D721Med (cell line): ENCODE measurements around the gene DVL1.

Experiments
- DNase-seq: peaks from one replicate; pipeline ENCODE4 v3.0.0; 2011; ENCODE audit warnings: low spot score; ENCODE audit not compliant: insufficient read length
- FAIRE-seq: peaks from 2 replicates; lab custom pipeline; 2011; peaks lifted over from hg19 to GRCh38; lab: Jason Lieb, UNC
- TF ChIP-seq, protein P1 (sequence below): IDR thresholded peaks from 2 replicates; pipeline ENCODE4 v1.5.1; 2012; ENCODE audit warnings: mild to moderate bottlenecking, control low read depth; ENCODE audit not compliant: insufficient read depth; ENCODE audit errors: missing control alignments

DVL1 gene

DNA sequence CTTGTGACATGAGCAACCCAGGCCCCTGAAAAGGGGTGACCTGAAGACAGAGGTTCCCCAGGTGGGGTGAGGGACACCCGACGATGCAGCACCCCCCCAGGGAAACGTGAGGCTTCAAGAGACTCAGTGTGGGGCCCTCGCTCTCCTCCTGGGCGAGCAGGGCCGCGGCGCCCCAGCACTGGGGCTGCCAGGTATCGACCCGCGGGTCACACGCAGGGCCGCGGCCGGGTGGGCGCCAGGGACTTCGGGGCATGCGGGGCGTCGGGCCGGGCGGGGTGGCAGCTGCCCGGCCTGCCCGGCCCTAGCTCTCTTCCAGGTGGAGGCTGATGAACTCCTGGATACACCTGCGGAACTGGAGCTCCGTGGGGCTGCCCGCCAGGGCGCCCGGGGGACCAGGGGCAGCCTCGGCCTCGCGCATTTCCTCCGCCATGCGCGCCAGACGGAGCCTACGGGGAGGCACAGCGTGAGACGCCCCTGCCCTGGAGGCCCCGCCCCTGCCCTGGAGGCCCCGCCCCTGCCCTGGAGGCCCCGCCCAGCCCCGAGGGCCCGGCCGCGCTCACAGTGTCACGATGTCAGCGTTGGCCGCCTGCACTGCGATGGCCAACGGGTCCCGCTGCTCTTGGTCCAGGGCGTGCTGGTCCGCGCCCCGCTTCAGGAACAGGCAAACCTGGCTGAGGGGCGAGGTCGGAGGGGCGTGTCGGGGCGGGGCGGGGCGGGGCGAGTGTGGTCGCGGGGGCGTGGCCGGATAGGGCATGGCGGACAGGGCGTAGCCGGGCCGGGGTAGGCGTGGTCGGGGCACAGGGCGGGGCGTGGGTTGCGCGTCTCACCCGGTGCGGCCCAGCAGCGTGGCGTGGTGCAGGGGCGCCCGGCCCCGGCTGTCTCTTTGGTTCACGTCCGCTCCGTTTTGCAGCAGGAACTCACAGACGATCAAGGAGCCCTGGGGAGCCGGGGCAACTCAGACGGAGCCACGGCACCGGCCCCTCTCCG is 55.7 kb downstream of the DVL1 start:
- TF ChIP-seq, protein P1, sequence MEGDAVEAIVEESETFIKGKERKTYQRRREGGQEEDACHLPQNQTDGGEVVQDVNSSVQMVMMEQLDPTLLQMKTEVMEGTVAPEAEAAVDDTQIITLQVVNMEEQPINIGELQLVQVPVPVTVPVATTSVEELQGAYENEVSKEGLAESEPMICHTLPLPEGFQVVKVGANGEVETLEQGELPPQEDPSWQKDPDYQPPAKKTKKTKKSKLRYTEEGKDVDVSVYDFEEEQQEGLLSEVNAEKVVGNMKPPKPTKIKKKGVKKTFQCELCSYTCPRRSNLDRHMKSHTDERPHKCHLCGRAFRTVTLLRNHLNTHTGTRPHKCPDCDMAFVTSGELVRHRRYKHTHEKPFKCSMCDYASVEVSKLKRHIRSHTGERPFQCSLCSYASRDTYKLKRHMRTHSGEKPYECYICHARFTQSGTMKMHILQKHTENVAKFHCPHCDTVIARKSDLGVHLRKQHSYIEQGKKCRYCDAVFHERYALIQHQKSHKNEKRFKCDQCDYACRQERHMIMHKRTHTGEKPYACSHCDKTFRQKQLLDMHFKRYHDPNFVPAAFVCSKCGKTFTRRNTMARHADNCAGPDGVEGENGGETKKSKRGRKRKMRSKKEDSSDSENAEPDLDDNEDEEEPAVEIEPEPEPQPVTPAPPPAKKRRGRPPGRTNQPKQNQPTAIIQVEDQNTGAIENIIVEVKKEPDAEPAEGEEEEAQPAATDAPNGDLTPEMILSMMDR: no peak
- DNase-seq (no peak), FAIRE-seq (no peak)

DNA sequence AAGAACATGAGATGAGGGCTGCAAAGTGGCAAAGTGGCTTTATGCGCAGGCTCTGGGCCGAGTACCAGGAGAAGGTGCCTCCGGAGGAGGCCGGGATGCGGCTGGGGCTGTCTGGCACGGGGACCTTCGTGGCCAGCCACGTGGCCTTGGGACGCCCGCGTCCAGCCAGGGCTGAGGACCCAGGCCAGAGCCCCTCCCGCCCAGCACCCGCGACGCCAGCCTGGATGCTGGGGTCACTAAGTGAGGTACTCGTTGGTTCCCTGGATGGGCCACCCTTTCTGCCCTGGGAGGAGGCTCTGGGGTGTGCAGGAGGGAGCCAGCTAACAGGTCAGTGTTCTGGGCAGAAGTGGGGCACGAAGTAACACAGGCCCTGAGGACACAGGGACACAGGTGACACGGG is 56.4 kb downstream of the DVL1 start:
- TF ChIP-seq, protein P1: no peak
- DNase-seq (no peak), FAIRE-seq (no peak)

DNA sequence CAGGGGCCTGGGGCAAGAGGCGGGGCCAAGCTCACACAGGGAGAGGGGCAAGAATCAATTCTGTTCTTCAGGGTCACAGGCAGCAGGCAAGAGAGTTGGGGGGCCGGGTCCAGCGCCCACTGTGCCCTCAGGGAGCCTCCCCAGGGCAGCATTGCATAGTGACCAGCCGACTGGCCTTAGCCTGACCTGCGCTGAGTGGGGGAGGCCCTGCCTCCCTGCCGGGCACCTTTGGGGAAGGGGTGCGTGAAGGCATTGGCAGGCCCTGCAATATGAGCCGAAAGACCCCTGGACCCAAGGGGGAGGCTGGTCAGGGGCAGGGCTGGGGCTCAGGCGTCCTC is 56.8 kb downstream of the DVL1 start:
- FAIRE-seq (no peak), DNase-seq (no peak)
- TF ChIP-seq, protein P1: no peak

DNA sequence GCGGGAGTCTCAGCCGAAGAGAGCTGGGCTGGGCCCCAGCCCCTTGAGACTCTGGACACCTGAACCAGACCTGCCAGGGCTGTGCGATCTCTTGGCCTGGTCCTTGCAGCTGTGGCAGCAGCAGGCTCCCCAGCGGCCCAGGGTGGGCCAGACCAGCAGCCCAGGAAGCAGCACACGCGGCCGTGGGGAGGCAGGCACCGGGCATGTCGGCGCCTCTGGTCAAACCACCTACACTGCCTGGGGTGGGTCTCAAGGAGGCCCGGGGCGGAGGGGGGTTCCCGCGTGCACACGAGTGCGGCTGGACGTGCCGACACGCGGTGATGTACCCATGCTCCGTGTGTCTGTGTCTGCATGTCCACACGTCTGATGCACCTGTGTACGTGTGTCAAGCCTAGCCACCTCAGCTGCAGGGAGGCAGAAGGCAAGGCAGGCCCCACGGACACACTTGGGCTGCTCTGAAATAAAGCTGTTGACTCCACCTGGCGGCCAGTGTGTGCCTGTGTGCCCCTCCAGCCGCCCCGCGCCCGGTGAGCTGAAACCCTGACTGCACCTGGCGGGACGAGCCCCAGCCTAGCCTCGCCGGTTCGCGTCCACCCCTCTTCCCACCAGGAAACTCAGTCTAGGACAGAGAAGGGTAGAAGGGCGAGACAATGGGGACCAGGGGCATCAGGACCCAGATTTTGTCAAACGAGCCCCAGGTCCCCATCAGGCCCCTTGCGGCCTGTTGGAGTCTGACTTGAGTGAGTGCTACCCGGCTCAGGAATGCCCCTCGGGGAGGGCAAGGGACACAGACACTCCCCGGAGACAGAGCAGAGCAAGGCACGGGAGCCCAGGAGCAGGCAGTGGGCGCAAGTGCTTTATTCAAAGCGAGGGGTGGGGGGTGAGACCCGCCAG is 57.4 kb downstream of the DVL1 start:
- TF ChIP-seq, protein P1: peak; percentile 70
- FAIRE-seq (no peak), DNase-seq (no peak)

DNA sequence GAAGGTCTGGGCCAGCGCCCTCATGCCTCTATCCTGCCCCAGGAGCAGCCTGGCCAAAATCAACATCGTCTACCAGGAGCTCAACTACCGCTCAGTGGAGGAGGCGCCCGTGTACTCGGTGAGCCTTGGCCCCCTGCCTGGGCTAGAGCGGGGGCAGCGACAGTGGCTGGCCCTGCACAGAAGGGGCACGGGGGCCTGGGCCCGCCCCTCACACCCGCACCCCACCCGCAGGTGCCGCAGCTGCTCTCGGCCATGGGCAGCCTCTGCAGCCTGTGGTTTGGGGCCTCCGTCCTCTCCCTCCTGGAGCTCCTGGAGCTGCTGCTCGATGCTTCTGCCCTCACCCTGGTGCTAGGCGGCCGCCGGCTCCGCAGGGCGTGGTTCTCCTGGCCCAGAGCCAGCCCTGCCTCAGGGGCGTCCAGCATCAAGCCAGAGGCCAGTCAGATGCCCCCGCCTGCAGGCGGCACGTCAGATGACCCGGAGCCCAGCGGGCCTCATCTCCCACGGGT is 58.1 kb downstream of the DVL1 start:
- DNase-seq: no peak
- FAIRE-seq: no peak

DNA sequence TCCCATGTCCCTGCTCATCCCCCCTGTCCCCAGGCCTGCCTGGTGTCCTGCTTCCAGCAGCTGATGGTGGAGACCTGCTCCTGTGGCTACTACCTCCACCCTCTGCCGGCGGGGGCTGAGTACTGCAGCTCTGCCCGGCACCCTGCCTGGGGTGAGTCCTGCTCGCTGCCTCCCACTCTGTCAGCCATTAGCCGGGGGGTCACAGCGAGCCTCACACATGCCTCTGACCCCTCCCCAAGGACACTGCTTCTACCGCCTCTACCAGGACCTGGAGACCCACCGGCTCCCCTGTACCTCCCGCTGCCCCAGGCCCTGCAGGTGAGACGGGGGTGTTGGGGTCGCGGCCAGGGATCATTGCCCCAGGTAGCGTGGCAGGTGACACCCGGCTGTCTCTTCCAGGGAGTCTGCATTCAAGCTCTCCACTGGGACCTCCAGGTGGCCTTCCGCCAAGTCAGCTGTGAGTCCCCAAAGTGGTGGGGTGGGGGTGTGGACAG is 58.9 kb downstream of the DVL1 start:
- FAIRE-seq (no peak), DNase-seq (no peak)
- TF ChIP-seq, protein P1: peak; percentile 45

More for the DNA sequence above, 58.1 kb downstream of the DVL1 start:
- TF ChIP-seq, protein P1: no peak
